Panc1 (cell line): ENCODE results near the gene ZNF135.

ENCODE experiments used
- CTCF ChIP-seq: fragments of 450-650 bp; IDR thresholded peaks from 2 replicates; pipeline ENCODE4 v1.5.1; 2017; ENCODE audit warnings: mild to moderate bottlenecking
- POLR2AphosphoS5 ChIP-seq: IDR thresholded peaks from 2 replicates; pipeline ENCODE4 v1.6.1; 2012; ENCODE audit warnings: mild to moderate bottlenecking, low read depth, low read length, moderate library complexity
- REST ChIP-seq, 2 experiments: IDR thresholded peaks; 2 replicates each; pipeline ENCODE4 v1.6.1; 2011 to 2012; ENCODE audit warnings: low read depth in 2 of 2, control low read depth in 1 of 2, low read length in 1 of 2, mild to moderate bottlenecking in 1 of 2, moderate library complexity in 1 of 2; ENCODE audit not compliant: insufficient read depth in 1 of 2
- SIN3A ChIP-seq: IDR thresholded peaks from 2 replicates; pipeline ENCODE4 v1.6.1; 2012; ENCODE audit warnings: low read depth, mild to moderate bottlenecking, low read length, moderate library complexity, borderline replicate concordance; ENCODE audit not compliant: insufficient read depth

- TF ChIP-seq POLR2AphosphoS5 (no peak), REST (IDR thresholded peaks at IDR 0.05; ENCODE audit: insufficient read depth in 1 of 2, low read depth in 2 of 2, low read length in 1 of 2) (no peak), CTCF (no peak), SIN3A (no peak)
These were observed 49.4 kb downstream of the ZNF135 start for GRCh38 chr19:58108546-58108817.
